A673 (cell line): ENCODE results near the gene CPED1. TPM values are rescaled to one million over a fixed set of nuclear protein-coding genes. Genes with fewer than 3 reads are reported as not detected.

ENCODE experiments used
- BruUV-seq: library from RNA; stranded (reverse); fragments of 400-500 nt; replicated peaks from 2 replicates; lab custom pipeline; 2021; lab: Mats Ljungman, UMichigan
- CTCF ChIA-PET: fragments of 300-600 bp; sonication (Branson Sonifier 250); formaldehyde crosslinking; loops from one replicate; lab custom pipeline; 2022; ENCODE audit warnings: antibody characterized with exemption; lab: Charles Lee
- POLR2A ChIA-PET: fragments of 300-600 bp; sonication (Branson Sonifier 250); formaldehyde crosslinking; loops from one replicate; lab custom pipeline; 2022; ENCODE audit warnings: antibody characterized with exemption; ENCODE audit not compliant: low non-redundant PET; lab: Charles Lee
- DNase-seq: peaks from one replicate; pipeline ENCODE4 v3.0.0-alpha.2; 2015; ENCODE audit warnings: low spot score
- H3K27ac ChIP-seq: fragments of 200-600 bp; sonication (generic); 2 replicates; pipeline ENCODE4 v1.5.1; 2016; ENCODE audit warnings: mixed run types, low read depth, mild to moderate bottlenecking, mixed read lengths, antibody characterized with exemption, low read length; ENCODE audit not compliant: poor library complexity, severe bottlenecking
- H3K27me3 ChIP-seq: fragments of 200-600 bp; sonication (generic); replicated peaks from 2 replicates; pipeline ENCODE4 v1.6.1; 2017; ENCODE audit warnings: mixed run types, low read depth, mild to moderate bottlenecking, mixed read lengths, antibody characterized with exemption, low read length; ENCODE audit not compliant: insufficient read depth, poor library complexity
- H3K36me3 ChIP-seq: fragments of 200-600 bp; sonication (generic); 2 replicates; pipeline ENCODE4 v1.6.1; 2016; ENCODE audit warnings: mixed run types, mild to moderate bottlenecking, mixed read lengths, antibody characterized with exemption, low read length; ENCODE audit not compliant: insufficient read depth, poor library complexity, severe bottlenecking
- H3K4me1 ChIP-seq: fragments of 200-600 bp; sonication (generic); 2 replicates; pipeline ENCODE4 v1.6.1; 2017; ENCODE audit warnings: mixed run types, mild to moderate bottlenecking, mixed read lengths, antibody characterized with exemption, low read length; ENCODE audit not compliant: insufficient read depth, poor library complexity, severe bottlenecking
- H3K4me3 ChIP-seq: fragments of 200-600 bp; sonication (generic); 2 replicates; pipeline ENCODE4 v1.5.1; 2016; ENCODE audit warnings: low read depth, mixed run types, mild to moderate bottlenecking, mixed read lengths, low read length; ENCODE audit not compliant: poor library complexity, severe bottlenecking
- H3K9me3 ChIP-seq: fragments of 200-600 bp; sonication (generic); 2 replicates; pipeline ENCODE4 v1.6.1; 2016; ENCODE audit warnings: mixed run types, low read depth, mild to moderate bottlenecking, mixed read lengths, antibody characterized with exemption, low read length; ENCODE audit not compliant: poor library complexity, severe bottlenecking
- EZH2 ChIP-seq: fragments of 200-600 bp; sonication (generic); IDR thresholded peaks from 2 replicates; pipeline ENCODE4 v1.6.1; 2017; ENCODE audit warnings: borderline replicate concordance, low read depth, mild to moderate bottlenecking, mixed read lengths, antibody characterized with exemption, low read length; ENCODE audit not compliant: poor library complexity, severe bottlenecking
- intact Hi-C: fragments of 100-400 bp; cut with micrococcal nuclease; formaldehyde crosslinking; loops from one replicate; pipeline ENCODE4 v1.10.0; 2022; ENCODE audit not compliant: unreplicated experiment
- total RNA-seq: library from RNA; stranded (reverse); gene quantifications from 2 replicates; pipeline ENCODE4 v1.2.3, GENCODE V29; 2021
- TF ChIP-seq, protein P1 (sequence below): fragments of 300-800, 200-600 bp; sonication (generic); conservative IDR thresholded peaks from 2 replicates; pipeline ENCODE4 v1.5.1; 2017; ENCODE audit warnings: low read depth, mild to moderate bottlenecking, antibody characterized with exemption, low read length, moderate library complexity, mixed read lengths

The CPED1 gene
- total RNA-seq, 1 experiment from 2014 or later, result 0.15 TPM

DNA sequence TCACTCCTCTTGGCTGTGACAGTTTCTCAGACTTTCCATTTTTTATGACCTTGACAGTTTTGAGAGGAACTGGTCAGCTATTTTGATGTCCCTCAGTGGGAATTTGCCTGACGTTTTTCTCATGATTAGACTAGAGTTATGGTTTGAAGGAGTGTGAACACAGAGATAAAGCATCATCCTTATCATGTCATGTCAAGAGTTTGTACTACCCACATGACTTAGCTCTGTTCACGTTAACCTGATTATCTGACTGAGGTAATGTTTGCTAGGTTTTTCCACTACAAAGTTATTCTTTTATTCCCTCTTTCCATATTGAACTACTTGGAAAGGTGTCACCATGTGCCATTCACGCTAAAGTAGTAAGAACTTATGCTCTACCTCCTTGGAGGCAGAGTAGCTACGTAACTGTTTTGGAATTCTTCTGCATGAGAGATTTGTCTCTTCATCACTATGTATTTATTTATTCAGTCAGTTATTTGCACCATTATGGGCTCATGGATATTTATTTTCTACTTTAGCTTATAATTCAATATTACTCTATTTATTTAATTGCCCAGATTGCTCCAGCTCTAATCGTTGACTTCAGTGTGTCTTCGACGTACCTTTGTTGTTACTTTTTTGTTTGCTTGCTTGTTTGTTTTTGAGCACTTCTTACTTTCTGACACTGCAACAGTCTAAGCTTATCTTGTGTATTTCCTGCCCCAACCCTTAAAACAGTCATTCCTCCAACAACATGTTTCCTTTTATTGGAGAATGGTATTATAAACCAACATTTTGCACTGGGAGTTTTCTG is 50.4 kb downstream of the CPED1 start:
- intact Hi-C loops, result no loop called here
- Histone ChIP-seq H3K27me3 (no peaks in the 10 kb centered on the region), H3K36me3 (no peaks in the 10 kb centered on the region), H3K27ac (no peak overlapping the region), H3K9me3 (no peaks in the 10 kb centered on the region), H3K4me3 (no peak overlapping the region), H3K4me1 (peaks cover 5% of the 10 kb centered on the region)
- DNase-seq, result no peak
- ChIA-PET POLR2A (no interaction called here), CTCF (no interaction called here)
- no TSS peak for BruUV-seq
- no peak for TF ChIP-seq EZH2
- TF ChIP-seq, protein P1, sequence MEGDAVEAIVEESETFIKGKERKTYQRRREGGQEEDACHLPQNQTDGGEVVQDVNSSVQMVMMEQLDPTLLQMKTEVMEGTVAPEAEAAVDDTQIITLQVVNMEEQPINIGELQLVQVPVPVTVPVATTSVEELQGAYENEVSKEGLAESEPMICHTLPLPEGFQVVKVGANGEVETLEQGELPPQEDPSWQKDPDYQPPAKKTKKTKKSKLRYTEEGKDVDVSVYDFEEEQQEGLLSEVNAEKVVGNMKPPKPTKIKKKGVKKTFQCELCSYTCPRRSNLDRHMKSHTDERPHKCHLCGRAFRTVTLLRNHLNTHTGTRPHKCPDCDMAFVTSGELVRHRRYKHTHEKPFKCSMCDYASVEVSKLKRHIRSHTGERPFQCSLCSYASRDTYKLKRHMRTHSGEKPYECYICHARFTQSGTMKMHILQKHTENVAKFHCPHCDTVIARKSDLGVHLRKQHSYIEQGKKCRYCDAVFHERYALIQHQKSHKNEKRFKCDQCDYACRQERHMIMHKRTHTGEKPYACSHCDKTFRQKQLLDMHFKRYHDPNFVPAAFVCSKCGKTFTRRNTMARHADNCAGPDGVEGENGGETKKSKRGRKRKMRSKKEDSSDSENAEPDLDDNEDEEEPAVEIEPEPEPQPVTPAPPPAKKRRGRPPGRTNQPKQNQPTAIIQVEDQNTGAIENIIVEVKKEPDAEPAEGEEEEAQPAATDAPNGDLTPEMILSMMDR, result no peak

DNA sequence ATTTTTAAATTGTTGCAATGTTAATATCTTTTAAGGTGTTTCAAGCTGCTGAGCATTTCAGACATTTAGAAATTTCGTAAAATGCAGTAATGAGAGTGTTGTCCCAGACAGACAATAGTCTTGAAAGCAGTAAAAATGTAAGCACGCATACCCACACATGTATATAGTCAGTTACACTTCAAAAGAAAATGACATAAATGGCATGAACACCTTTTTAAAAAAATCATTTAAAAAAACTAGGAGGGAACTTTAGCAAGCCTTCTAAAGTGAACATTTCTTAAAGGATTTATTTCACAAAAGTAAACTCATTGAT is 51.0 kb downstream of the CPED1 start:
- intact Hi-C loops, result no loop called here
- no peak for DNase-seq
- ChIA-PET CTCF (no interaction called here), POLR2A (no interaction called here)
- Histone ChIP-seq H3K27ac (no peak overlapping the region), H3K36me3 (no peaks in the 10 kb centered on the region), H3K27me3 (no peaks in the 10 kb centered on the region), H3K4me3 (no peak overlapping the region), H3K4me1 (peaks cover 1% of the 10 kb centered on the region), H3K9me3 (no peaks in the 10 kb centered on the region)
- BruUV-seq, result no TSS peak
- TF ChIP-seq, protein P1, result no peak
- TF ChIP-seq EZH2, result no peak

DNA sequence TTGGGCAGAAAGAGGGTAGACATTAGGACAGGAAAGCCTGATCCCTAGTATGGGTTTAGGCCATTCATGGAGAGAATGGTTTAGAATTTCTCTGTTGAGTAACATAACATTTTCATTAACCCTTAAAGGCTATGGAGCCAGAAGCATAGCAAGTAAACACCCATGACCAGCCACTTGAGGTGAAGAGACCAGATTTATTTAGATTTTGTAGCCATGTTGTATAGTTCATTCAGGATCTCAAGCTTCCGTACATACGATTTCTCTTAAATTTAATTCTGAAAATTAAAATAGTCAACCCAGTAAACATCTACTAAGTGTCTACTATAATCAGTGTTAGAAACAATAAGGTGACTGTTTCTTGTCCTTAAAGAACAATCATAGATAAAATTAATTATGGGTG is 51.5 kb downstream of the CPED1 start:
- H3K36me3 ChIP-seq, result no peaks in the 10 kb centered on the region
- no peaks in the 10 kb centered on the region for H3K4me1 ChIP-seq
- no peak for DNase-seq
- ChIA-PET POLR2A (no interaction called here), CTCF (no interaction called here)
- BruUV-seq, result no TSS peak
- no peak overlapping the region for H3K27ac ChIP-seq
- TF ChIP-seq EZH2, result no peak
- no peak overlapping the region for H3K4me3 ChIP-seq
- no peaks in the 10 kb centered on the region for H3K9me3 ChIP-seq
- no peaks in the 10 kb centered on the region for H3K27me3 ChIP-seq
- intact Hi-C loops, result no loop called here
